Skeletal muscle cell (primary cell): ENCODE data around the gene CAPN13.
"Not testable (repeated sequence)": the region's sequence is repeated elsewhere in the genome, so short reads cannot be mapped to it uniquely, and the experiment has no call there.

Source experiments
- DNase-seq: peaks from one replicate; pipeline ENCODE4 v3.0.0-alpha.2; 2010; ENCODE audit warnings: low read depth
- H3K4me3 ChIP-seq: 2 replicates; pipeline ENCODE4 v1.5.1; 2011; ENCODE audit warnings: low read depth, mild to moderate bottlenecking, control low read depth, low read length, moderate library complexity

Gene CAPN13

GRCh38 chr2:30707304-30707903 is 99.8 kb downstream of the CAPN13 start:
- H3K4me3 ChIP-seq, result no peak overlapping the region
- no peak for DNase-seq

DNA sequence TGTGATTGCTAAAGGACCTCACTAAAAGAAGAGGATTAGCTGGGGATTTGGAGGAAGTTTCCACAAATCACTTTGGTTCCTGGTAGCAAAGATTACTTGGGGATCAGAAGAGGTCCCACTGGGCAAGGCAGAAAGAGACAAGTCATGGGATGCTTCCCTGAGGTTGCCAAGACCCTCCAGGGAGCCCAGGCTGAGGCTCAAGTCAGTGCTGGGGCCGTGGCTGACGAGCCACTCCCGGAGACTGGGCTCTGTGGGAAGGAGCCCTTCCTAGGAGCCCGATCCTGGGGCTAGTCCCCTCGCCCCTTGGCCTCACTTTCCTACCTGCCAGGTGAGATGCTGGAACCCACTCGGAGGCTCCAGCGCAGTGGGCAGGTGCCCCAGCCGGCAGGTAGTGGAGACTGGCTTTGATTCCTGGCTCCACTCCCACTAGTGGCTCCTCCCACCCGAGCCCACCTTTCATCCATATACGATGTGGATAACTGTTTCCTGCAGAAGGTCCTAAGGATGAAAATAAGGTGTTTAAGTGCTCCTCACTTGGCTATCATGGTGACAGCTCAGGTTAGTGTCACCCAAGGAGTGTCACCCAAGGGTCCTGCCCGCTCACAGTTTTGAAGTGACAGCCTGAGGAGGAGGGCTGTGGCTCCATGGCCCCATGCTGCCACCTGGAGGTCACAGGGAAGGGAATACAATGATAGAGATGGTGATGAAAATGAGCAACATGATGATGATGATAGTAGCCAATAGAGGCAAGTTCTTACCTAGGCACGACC is 100.5 kb downstream of the CAPN13 start:
- DNase-seq, result no peak
- H3K4me3 ChIP-seq, result no peak overlapping the region

- DNase-seq, result no peak
- no peak overlapping the region for H3K4me3 ChIP-seq
Observed at GRCh38 chr2:30705711-30706533, 101.3 kb downstream of the CAPN13 start.

DNA sequence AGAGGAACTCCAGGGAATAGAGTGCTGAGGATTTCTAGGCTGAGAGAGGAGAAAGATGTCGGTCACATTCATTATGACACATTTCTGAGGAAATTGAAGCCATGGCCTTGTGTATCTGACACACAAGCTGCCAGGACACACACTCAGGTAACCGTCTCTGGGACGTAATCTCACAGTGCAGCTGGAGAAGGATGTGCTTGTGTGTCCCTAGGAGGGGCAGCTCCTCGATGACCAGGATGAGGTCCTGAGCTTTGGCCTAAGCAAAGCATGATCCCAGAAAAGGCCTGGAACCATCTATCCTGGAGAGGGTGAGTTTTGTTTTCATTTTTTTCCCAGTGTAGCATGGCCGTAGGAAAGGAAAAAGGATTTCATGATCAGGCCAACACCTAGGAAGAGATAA is 102.2 kb downstream of the CAPN13 start:
- no peak overlapping the region for H3K4me3 ChIP-seq

DNA sequence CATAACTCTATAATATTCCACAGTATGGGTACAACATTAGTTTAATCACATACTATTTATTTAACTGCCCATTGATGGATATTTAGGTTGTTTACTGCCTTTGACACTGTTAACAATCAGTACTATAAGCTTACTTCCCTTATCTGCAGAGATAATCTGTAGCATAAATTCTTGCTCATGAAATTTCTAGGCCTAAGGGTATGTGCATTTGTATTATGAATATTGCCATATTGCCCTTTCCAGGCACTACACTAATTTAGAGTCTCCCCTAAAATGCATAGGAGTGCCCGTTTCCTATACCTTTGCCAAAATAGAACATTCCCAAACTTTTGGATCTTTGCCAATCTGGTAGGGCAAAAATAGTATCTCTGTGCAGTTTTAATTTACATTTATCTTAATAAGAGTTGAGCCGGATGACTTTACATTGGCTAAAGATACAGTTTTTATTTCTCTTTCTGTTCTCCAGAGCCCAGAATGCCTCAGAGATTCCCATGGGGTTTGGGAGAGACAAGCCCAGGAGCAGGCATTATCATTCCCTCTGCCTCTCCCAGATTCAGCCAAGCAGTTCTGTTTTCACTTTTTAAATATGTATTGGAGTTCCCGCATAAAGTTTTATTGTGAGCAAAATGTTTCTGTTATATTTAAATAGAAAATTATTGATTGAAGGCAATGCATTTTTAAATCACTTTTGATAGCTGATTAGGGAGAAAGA is 102.8 kb downstream of the CAPN13 start:
- no peak for DNase-seq

More for the DNA sequence above, 102.2 kb downstream of the CAPN13 start:
- no peak for DNase-seq

DNA sequence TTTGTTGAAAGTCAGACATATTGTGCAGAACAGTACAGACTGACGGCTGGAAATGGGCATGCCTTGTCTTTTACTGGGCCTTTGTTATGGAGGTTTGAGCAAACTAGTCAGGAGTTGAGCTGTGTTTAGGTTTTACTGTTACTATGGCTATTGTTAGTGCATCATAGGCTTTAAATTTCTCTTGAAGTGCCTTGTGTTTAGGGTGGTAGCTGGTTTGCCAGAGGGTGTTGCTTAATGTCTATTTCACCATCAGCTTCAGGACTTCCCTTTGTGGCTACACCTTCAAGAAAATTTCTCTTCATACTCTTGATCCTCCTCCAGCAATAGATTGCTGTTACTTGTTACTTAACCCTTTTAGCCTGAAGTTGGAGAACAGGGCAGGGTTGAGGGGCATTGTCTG is 104.6 kb downstream of the CAPN13 start:
- no peak for DNase-seq
- H3K4me3 ChIP-seq, result no peak overlapping the region

More for the DNA sequence above, 102.8 kb downstream of the CAPN13 start:
- H3K4me3 ChIP-seq, result no peak overlapping the region

- no peak for DNase-seq
- H3K4me3 ChIP-seq, result no peak overlapping the region
Observed at GRCh38 chr2:30701782-30702181, 105.5 kb downstream of the CAPN13 start.

- not testable (repeated sequence) for DNase-seq, H3K4me3 ChIP-seq
Observed at GRCh38 chr2:30697242-30698103, 109.8 kb downstream of the CAPN13 start.

DNA sequence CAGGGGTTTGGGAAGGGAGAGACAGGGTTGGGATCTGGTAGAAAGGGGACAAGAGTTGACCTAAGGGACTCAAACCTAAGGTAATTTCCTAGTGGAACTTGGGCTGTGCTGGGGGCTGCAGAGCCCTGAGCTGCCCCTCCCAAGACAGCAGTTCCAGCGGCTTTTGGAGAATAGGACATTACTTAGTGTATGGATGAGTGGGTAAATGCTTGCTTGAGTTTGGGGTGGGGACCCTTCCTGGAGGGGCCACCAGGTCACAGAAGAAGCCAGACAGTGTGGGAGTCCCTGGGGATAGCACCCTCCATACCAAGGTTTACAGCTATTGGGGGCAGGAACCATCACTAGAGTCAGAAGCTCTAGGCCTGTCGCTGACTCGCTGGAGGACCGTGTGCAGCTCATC is 111.5 kb downstream of the CAPN13 start:
- no peak for DNase-seq

GRCh38 chr2:30694286-30695055 is 112.8 kb downstream of the CAPN13 start:
- no peak overlapping the region for H3K4me3 ChIP-seq
- DNase-seq, result no peak

More for the DNA sequence above, 111.5 kb downstream of the CAPN13 start:
- H3K4me3 ChIP-seq, result no peak overlapping the region

DNA sequence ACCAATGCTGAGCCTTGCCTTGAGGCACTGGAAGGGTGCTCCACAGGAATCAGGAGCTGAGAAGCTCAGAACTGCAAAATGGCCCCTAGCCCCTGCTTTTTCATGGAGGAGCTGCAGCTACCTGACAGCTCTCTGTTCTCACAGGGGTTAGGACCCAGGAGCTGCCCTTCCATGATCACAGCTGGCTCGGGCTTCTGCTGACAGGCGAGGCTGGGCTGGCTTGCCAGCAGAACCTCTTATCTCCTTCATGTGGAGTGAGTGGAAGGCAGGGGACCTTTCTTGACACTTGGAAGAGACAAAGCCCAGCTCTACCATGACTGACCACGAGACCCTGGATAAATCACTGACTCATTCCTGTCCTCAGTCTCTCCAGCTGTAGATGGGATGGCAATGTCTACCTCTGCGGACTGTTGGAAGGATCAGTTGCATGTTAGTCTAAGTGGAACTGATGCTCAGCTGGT is 113.4 kb downstream of the CAPN13 start:
- no peak for DNase-seq
- H3K4me3 ChIP-seq, result no peak overlapping the region

DNA sequence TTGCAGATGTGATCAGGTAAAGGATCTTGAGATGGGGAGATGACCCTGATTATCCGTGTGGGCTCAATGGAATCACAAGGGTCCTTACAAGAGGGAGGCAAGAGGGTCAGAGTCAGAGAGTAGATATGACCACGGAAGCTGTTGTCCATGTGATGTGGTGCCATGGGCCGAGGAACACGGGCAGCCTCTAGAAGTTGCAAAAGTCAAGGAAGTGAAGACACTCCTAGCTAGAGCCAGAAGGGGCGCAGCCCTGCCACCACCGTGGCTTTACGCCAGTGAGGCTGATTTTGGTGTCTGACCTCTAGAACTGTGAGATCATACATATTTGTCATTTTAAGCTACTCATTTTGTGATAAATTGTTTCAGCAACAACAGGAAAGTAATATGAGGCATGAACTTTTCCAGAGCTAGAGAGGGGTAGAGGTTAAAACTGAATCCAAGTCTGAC is 114.4 kb downstream of the CAPN13 start:
- no peak for DNase-seq
- H3K4me3 ChIP-seq, result no peak overlapping the region

- no peak overlapping the region for H3K4me3 ChIP-seq
- no peak for DNase-seq
Observed at GRCh38 chr2:30691948-30692828, 115.1 kb downstream of the CAPN13 start.

DNA sequence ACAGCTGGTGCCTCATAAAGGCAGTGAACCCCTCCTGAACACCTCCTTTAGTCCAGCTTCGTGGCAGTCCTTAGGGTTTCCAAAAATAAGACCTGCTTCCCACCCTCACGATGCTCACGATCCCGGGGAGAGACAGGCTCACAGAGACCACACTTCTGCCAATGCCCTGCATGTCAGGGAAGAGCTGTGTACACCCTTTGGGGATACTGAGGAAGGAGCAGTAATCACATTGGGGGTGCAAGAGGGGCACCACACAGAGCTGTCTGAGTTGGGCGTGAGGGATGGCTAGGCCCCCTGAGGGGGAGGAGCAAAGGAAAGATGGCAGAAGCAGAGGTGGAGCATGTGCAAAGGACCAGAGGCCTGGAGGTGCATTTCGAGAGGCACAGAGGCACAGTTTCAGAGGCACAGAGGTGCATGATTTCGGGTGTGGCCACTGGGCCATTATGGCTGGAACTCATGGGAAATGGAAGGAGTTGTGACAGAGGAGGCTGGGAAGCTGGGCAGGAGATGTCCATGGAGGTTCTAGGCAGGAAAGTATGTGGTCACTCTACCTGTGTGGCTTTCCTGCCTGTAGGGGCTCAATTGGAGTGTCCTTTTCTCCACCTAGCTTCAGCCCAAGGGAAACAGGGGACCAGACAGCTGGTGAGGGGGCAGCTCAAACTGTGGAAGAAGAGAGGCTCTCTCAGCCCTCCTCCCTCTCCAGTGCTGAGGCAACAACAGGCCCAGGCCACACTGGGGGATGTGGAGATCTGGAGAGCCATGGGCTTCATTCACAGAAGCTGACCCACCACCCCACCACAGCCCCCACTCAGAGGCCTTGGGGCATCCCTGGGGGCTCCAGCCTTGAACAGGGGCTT is 115.9 kb downstream of the CAPN13 start:
- no peak for DNase-seq
- no peak overlapping the region for H3K4me3 ChIP-seq

DNA sequence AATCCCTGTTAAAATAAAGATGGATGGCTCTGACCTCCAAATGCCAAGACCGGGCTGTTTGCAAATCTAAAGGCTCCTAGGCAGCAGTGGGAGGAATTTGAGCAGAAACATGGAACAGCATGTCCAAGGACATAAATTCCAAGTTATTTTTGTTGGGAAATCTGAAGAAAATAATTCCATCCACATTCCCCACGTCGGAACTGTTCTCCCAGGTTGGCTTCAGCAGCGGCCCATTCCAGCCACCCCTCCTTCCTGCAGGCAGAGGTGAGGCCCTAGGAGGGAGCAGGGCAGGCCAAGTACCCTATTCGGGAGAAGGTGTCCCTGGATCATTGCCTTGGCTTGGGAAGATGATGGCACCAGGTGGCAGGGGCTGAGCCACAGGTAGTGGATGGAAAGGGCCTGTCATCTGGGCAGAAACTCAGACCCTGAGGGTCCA is 117.1 kb downstream of the CAPN13 start:
- no peak for DNase-seq
- H3K4me3 ChIP-seq, result no peak overlapping the region

DNA sequence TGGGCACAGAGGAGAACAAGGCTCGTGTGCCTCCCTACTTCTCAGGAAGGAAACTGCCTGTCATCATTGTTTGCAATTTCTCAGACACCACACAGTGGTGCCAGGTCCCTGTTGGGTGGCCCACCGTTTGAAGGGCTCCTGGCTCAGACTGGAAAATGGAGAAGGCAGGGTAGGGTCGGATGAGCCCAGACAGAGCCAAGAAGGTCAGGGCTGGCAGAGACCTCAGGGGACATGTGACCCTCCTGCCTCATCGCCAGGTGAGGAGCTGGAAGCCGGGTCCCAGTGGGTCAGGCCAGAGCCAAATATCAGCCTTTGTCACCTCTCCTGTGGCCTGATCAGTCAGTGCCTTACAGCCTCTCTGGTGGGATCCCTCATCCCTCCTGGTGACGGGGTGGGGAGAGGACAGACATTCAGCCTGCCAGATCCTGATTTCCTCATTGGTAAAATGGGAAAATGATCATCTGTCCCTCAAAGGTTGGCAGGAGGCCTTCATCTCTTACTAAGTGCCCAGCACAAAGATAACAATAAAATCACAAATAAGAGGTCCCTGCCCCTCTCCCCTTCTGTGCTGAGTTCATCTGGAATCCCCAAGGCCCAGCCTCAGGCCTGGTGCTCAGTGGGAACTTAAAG is 117.6 kb downstream of the CAPN13 start:
- no peak for DNase-seq
- no peak overlapping the region for H3K4me3 ChIP-seq
